KOPT-K1 (cell line): ENCODE results near the gene HBB.

Experiments used
- H3K27ac ChIP-seq: fragments of 200-600 bp; sonication (generic); 2 replicates; pipeline ENCODE4 v1.5.1; 2016; ENCODE audit warnings: antibody characterized with exemption, mild to moderate bottlenecking, low read depth, low read length; ENCODE audit not compliant: poor library complexity, severe bottlenecking
- H3K36me3 ChIP-seq: fragments of 200-600 bp; sonication (generic); 2 replicates; pipeline ENCODE4 v1.5.1; 2017; ENCODE audit warnings: antibody characterized with exemption, mild to moderate bottlenecking, low read length, moderate library complexity; ENCODE audit not compliant: insufficient read depth
- H3K9me3 ChIP-seq: fragments of 200-600 bp; sonication (generic); 2 replicates; pipeline ENCODE4 v1.5.1; 2017; ENCODE audit warnings: antibody characterized with exemption, low read length, mild to moderate bottlenecking; ENCODE audit not compliant: insufficient read depth, poor library complexity, severe bottlenecking

HBB gene

GRCh38 chr11:5224538-5225479 is 2.1 kb downstream of the HBB start:
- Histone ChIP-seq H3K36me3 (no peaks in the 10 kb centered on the region), H3K27ac (no peak overlapping the region), H3K9me3 (no peaks in the 10 kb centered on the region)

DNA sequence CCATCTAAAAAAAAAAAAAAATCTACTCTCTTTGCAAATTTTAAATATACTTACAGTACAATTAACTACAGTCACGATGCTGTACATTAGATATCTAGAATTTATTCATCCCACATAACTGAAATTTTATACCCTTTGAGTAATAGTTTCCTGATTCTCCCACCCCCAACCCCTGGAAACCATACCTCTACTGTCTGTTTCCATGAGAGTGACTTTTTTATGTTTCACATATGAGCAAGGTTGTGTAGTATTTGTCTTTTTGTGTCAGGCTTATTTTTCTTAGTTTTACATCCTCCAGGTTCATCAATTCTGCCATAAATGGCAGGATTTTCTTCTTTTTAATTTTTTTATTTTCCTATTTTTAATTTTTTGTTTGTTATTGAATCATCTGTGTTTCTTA is 3.2 kb downstream of the HBB start:
- Histone ChIP-seq H3K27ac (no peak overlapping the region), H3K9me3 (no peaks in the 10 kb centered on the region), H3K36me3 (no peaks in the 10 kb centered on the region)

GRCh38 chr11:5223146-5223545 is 3.7 kb downstream of the HBB start:
- Histone ChIP-seq H3K9me3 (no peaks in the 10 kb centered on the region), H3K36me3 (no peaks in the 10 kb centered on the region), H3K27ac (no peak overlapping the region)

DNA sequence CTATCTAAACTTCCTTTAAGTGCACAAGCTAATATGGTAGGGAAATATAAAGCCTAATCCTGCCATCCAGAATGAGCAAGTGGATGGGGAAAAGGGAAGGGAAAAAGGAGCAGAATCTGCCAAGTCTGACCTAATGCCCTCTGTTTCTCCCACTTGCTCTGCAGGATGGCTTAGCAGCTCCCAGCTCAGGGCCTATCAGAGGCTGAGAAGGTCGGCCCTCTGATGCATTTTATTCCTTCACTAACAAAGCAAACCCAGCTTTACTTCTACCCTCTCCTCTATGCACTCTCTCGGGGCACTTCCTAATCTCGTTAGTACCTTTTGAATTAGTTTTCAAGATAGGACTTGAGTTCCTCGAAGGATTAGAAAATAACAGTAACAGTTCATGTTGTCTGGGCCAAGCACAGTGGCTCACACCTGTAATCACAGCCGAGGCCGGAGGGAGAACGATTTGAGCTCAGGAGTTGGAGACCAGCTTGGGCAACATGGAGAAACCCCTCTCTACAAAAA is 16.4 kb downstream of the HBB start:
- Histone ChIP-seq H3K27ac (no peak overlapping the region), H3K9me3 (no peaks in the 10 kb centered on the region), H3K36me3 (no peaks in the 10 kb centered on the region)

GRCh38 chr11:5204787-5205186 is 22.1 kb downstream of the HBB start:
- Histone ChIP-seq H3K36me3 (no peaks in the 10 kb centered on the region), H3K9me3 (no peaks in the 10 kb centered on the region), H3K27ac (no peak overlapping the region)

- no peaks in the 10 kb centered on the region for H3K9me3 ChIP-seq
- no peaks in the 10 kb centered on the region for H3K36me3 ChIP-seq
- no peak overlapping the region for H3K27ac ChIP-seq
Observed at GRCh38 chr11:5203366-5203765, 23.5 kb downstream of the HBB start.

DNA sequence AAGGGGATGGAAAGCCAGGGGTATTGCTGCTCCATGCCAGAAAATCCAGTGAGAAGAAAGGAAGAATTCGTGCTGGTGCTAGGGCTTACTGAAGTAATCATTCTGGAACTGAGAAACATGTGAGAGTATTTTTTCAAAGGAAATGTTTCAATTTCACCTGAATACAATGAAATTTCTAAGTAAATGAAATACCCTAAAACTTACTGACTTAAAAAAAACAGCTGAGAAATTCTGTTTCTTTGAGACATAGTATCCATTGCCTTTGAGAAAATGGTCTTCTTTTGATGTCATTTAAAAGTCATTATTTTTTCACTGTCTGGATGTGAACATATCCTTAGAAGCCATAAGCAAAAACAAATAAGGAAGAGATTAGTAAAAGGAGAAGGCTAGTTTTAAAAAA is 26.3 kb downstream of the HBB start, which contains the start of gene OR51V1:
OR51V1 (minus strand) TSS at position 101 of the 400 bp plus-strand sequence; CDS start at position 101, 0 bp downstream.
- H3K27ac ChIP-seq: no peak within 1 kb of the TSS
- H3K36me3 ChIP-seq: no peaks in the 10 kb centered on the region
- no peaks in the 10 kb centered on the region for H3K9me3 ChIP-seq

GRCh38 chr11:5198285-5198684 is 28.6 kb downstream of the HBB start:
- Histone ChIP-seq H3K36me3 (no peaks in the 10 kb centered on the region), H3K9me3 (no peaks in the 10 kb centered on the region), H3K27ac (no peak overlapping the region)

DNA sequence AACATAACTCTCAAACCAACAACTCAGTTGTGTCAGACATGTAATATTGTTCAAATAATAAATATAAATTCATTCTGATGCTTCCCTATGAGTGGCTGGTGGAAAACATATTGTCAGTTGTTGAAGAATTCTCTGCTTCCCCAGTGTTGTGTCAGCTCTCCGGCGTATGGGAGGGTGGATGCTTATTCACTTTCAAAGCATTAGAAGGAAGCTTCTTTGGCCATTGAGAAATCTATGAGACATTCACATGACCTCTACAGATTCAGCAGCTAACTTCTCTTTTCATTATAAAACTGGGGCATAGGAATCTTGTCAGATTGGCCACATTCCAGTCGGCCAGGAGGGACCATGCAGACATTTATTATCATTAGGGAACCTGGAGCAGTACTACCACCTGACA is 29.3 kb downstream of the HBB start:
- H3K9me3 ChIP-seq: no peaks in the 10 kb centered on the region
- H3K36me3 ChIP-seq: no peaks in the 10 kb centered on the region
- no peak overlapping the region for H3K27ac ChIP-seq

GRCh38 chr11:5196731-5197130 is 30.1 kb downstream of the HBB start:
- Histone ChIP-seq H3K36me3 (no peaks in the 10 kb centered on the region), H3K27ac (no peak overlapping the region), H3K9me3 (no peaks in the 10 kb centered on the region)

DNA sequence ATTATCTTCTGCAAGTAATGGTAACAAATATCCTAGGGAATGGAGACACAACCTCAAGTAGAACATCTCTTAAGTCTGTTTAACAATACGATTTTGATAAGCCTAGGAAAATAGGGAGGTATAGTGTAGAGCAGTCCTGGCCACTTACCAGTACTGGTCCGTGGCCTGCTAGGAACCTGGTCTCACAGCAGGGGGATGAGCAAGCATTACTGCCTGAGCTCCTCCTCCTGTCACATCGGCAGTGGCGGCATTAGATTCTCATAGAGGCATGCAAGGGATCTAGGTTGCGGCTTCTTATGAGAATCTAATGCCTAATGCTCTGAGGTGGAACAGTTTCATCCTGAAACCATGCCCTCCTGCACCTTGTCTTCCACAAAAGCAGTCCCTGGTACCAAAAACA is 30.8 kb downstream of the HBB start:
- H3K36me3 ChIP-seq: no peaks in the 10 kb centered on the region
- H3K27ac ChIP-seq: no peak overlapping the region
- H3K9me3 ChIP-seq: no peaks in the 10 kb centered on the region

DNA sequence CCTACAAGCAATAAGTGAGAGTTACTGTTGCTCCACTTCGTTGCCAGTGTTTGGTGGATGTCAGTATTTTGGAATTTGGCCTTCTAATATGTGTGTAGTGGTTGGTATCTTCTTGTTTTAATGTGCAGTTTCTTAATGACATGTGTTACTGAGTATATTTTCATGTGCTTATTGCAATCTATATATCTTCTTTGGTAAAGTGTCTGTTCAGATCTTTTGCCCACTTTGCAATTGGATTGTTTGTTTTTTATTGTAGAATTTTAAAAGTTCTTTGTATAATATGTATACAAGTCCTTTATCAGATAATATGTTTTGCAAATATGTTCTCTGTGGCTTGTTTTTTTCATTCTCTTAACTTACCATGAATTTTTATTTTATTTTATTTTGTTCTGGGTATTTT is 34.1 kb downstream of the HBB start:
- Histone ChIP-seq H3K27ac (no peak overlapping the region), H3K36me3 (no peaks in the 10 kb centered on the region), H3K9me3 (no peaks in the 10 kb centered on the region)

GRCh38 chr11:5188201-5188600 is 38.7 kb downstream of the HBB start:
- Histone ChIP-seq H3K27ac (no peak overlapping the region), H3K36me3 (no peaks in the 10 kb centered on the region), H3K9me3 (no peaks in the 10 kb centered on the region)

DNA sequence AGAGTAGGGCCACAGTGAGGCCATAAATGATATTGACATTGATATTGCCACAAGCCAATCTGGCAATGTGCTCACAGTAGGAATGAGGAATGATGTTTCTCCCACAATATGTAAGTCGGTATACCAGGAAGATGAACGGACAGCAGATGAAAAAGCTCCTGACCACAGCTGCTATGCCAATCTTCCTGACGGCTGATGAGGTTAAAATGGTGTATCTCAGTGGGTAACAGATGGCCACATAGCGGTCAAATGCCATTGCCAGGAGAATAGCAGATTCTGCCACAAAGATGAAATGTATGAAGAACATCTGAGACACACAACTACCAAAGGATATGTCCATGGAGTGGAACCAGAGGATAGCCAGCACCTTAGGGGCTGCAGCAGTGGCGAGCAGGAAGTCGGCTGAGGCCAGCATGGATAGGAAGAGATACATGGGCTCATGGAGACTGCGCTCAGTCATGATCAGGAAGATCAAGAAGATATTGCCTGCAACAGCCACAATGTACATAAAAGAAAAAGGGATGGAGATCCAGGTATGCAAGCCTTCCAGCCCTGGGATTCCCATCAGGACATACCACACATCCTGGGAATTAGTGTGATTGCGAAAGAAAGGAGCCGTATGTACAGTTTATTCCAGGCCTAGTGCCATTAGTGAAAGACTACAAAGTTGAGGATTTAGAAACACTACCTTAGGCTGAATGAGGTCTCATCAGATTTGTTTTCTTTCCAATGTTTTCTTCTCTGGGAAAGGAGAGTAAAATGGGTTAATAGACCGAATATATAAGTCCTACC is 48.6 kb downstream of the HBB start:
- Histone ChIP-seq H3K36me3 (no peaks in the 10 kb centered on the region), H3K27ac (no peak overlapping the region)

More for the DNA sequence above, 48.6 kb downstream of the HBB start:
- no peaks in the 10 kb centered on the region for H3K9me3 ChIP-seq
